B cell (primary cell): Measurements from ENCODE around the gene CRYGD. TPM values are rescaled to one million over a fixed set of nuclear protein-coding genes. Genes with fewer than 3 reads are reported as not detected.

ENCODE experiments used
- ATAC-seq: fragments of 200-7000 bp; cut with Tn5 transposase; one replicate; pipeline ENCODE4 v1.10.0; 2021; ENCODE audit warnings: low read depth, mild to moderate bottlenecking, moderate number of reproducible peaks, moderate library complexity
- CTCF ChIA-PET: fragments of 350-600 bp; sonication (Branson Sonifier 250); formaldehyde crosslinking; loops from one replicate; lab custom pipeline; 2021; ENCODE audit warnings: antibody characterized with exemption, inconsistent platforms; lab: Charles Lee
- POLR2A ChIA-PET: fragments of 350-600 bp; sonication (Branson Sonifier 250); formaldehyde crosslinking; loops from one replicate; lab custom pipeline; 2021; ENCODE audit warnings: antibody characterized with exemption; lab: Charles Lee
- DNase-seq: peaks from one replicate; pipeline ENCODE4 v3.0.0; 2013
- H2AFZ ChIP-seq: 2 replicates; pipeline ENCODE4 v1.6.1; 2012; ENCODE audit warnings: mild to moderate bottlenecking, low read depth, low read length; ENCODE audit not compliant: insufficient read depth, poor library complexity, severe bottlenecking
- H3K27ac ChIP-seq, 2 donors: 1 replicate in 1 of 2; 2 replicates in 1 of 2; pipeline ENCODE4 v1.5.1; 2012 to 2013; ENCODE audit warnings: low read length in 2 of 2, mild to moderate bottlenecking in 2 of 2, moderate library complexity in 1 of 2
- H3K27me3 ChIP-seq, 4 experiments: fragments of 200-600 bp in 1 of 4; sonication (generic) in 1 of 4; replicated peaks in 1 of 4; 1 replicate in 2 of 4; 2 replicates in 2 of 4; pipeline versions ENCODE4 v1.6.1 to v1.7.0; 2013 to 2016; ENCODE audit warnings: low read length in 3 of 4, mild to moderate bottlenecking in 2 of 4, mixed read lengths in 1 of 4, moderate library complexity in 1 of 4; ENCODE audit not compliant: insufficient read depth in 4 of 4, control insufficient read depth in 3 of 4; ENCODE audit errors: control extremely low read depth in 1 of 4
- H3K36me3 ChIP-seq, 2 experiments: replicated peaks in 1 of 2; 1 replicate in 1 of 2; 2 replicates in 1 of 2; pipeline versions ENCODE4 v1.6.1 to v1.7.1; 2013; ENCODE audit warnings: low read length in 1 of 2; ENCODE audit not compliant: insufficient read depth in 2 of 2, control insufficient read depth in 1 of 2; ENCODE audit errors: control extremely low read depth in 1 of 2, extremely low read depth in 1 of 2
- H3K4me1 ChIP-seq, 2 donors: fragments of 200-600 bp in 1 of 2; sonication (generic) in 1 of 2; 1 replicate in 1 of 2; 2 replicates in 1 of 2; pipeline versions ENCODE4 v1.5.1 to v1.6.1; 2013 to 2017; ENCODE audit warnings: low read length in 2 of 2; ENCODE audit not compliant: control insufficient read depth in 2 of 2, insufficient read depth in 2 of 2
- H3K4me2 ChIP-seq: replicated peaks from 2 replicates; pipeline ENCODE3; 2012; ENCODE audit warnings: mild to moderate bottlenecking, low read depth, low read length; ENCODE audit not compliant: poor library complexity, severe bottlenecking
- H3K4me3 ChIP-seq, 5 experiments: fragments of 200-600 bp in 1 of 5; sonication (generic) in 1 of 5; 1 replicate in 3 of 5; 2 replicates in 2 of 5; pipeline versions ENCODE4 v1.5.1 to v1.7.0; 2011 to 2016; ENCODE audit warnings: low read length in 4 of 5, mild to moderate bottlenecking in 4 of 5, low read depth in 2 of 5, control low read depth in 1 of 5, moderate library complexity in 1 of 5; ENCODE audit not compliant: insufficient read depth in 1 of 5; ENCODE audit errors: control extremely low read depth in 1 of 5, extremely low read depth in 1 of 5
- H3K79me2 ChIP-seq: fragments of 200-600 bp; sonication (generic); one replicate; pipeline ENCODE4 v1.6.0; 2016; ENCODE audit warnings: low read length; ENCODE audit not compliant: control insufficient read depth, insufficient read depth
- H3K9ac ChIP-seq: fragments of 200-600 bp; sonication (generic); 2 replicates; pipeline ENCODE4 v1.6.1; 2017; ENCODE audit warnings: mild to moderate bottlenecking, low read length, moderate library complexity
- H3K9me3 ChIP-seq, 3 donors: one replicate each; pipeline versions ENCODE4 v1.6.1 to v1.7.1; 2013; ENCODE audit warnings: low read length in 2 of 3; ENCODE audit not compliant: control insufficient read depth in 2 of 3, insufficient read depth in 1 of 3; ENCODE audit errors: control extremely low read depth in 1 of 3
- H4K20me1 ChIP-seq: 2 replicates; pipeline ENCODE4 v1.6.0; 2012; ENCODE audit warnings: mild to moderate bottlenecking, low read length; ENCODE audit not compliant: insufficient read depth, control insufficient read depth, poor library complexity, severe bottlenecking
- H3K27ac Mint-ChIP-seq: one replicate; pipeline ENCODE4 v1.8.0; 2021; ENCODE audit warnings: mixed read lengths
- H3K27me3 Mint-ChIP-seq: one replicate; pipeline ENCODE4 v1.8.0; 2021; ENCODE audit warnings: mixed read lengths
- H3K4me1 Mint-ChIP-seq: one replicate; pipeline ENCODE4 v1.8.0; 2021; ENCODE audit warnings: mixed read lengths
- H3K4me3 Mint-ChIP-seq: one replicate; pipeline ENCODE4 v1.8.0; 2021; ENCODE audit warnings: mixed read lengths
- H3K9me3 Mint-ChIP-seq: one replicate; pipeline ENCODE4 v1.8.0; 2022; ENCODE audit warnings: mixed read lengths; ENCODE audit not compliant: insufficient read depth
- EZH2 ChIP-seq: IDR thresholded peaks from 2 replicates; pipeline ENCODE4 v1.6.1; 2012; ENCODE audit warnings: borderline replicate concordance, low read depth, mild to moderate bottlenecking, moderate library complexity, low read length; ENCODE audit not compliant: insufficient read depth, poor library complexity, severe bottlenecking
- WGBS: methylation state at CpG from one replicate; pipeline ENCODE4 v1.1.5; 2013; ENCODE audit warnings: missing lambda C conversion rate; ENCODE audit not compliant: insufficient coverage; 5-methylcytosine and 5-hydroxymethylcytosine counted together
- intact Hi-C: fragments of 100-400 bp; cut with micrococcal nuclease; formaldehyde crosslinking; loops from one replicate; pipeline ENCODE4 v1.10.0; 2022
- polyA plus RNA-seq: library from polyadenylated mRNA; depleted of rRNA; stranded (reverse); fragments of >200 nt; gene quantifications from 2 replicates; pipeline ENCODE4 v1.2.3, GENCODE V29; 2012
- total RNA-seq, 2 donors: library from RNA; stranded (reverse); fragments of 120-200 nt in 1 of 2; gene quantifications; 1 replicate in 1 of 2; 2 replicates in 1 of 2; pipeline versions ENCODE4 v1.2.3 to v1.2.4, GENCODE V29; 2013 to 2022
- TF ChIP-seq, protein P1 (sequence below): fragments of 200-600 bp; IDR thresholded peaks from one replicate; pipeline ENCODE4 v1.8.0; 2022; ENCODE audit warnings: antibody characterized with exemption, mild to moderate bottlenecking

CRYGD gene
- total and polyA plus RNA-seq, 2 donors (not counting 1 experiment from before 2014, with no cell fraction given), result not detected

- Histone ChIP-seq H3K4me3 (no peak overlapping the region), H4K20me1 (no peaks in the 10 kb centered on the region), H3K4me1 (no peaks in the 10 kb centered on the region), H3K9ac (no peak overlapping the region), H2AFZ (no peak overlapping the region), H3K9me3 (no peaks in the 10 kb centered on the region), H3K4me2 (no peak overlapping the region), H3K79me2 (no peaks in the 10 kb centered on the region), H3K36me3 (no peaks in the 10 kb centered on the region), H3K27me3 (peaks cover 0 to 5% (median 2%) of the 10 kb centered on the region in 4 experiments), H3K27ac (no peak overlapping the region)
- Mint-ChIP-seq H3K4me1 (no peaks in the 10 kb centered on the region), H3K27ac (no peak overlapping the region), H3K27me3 (peaks cover 32% of the 10 kb centered on the region), H3K4me3 (no peak overlapping the region), H3K9me3 (no peaks in the 10 kb centered on the region)
- TF ChIP-seq, protein P1, sequence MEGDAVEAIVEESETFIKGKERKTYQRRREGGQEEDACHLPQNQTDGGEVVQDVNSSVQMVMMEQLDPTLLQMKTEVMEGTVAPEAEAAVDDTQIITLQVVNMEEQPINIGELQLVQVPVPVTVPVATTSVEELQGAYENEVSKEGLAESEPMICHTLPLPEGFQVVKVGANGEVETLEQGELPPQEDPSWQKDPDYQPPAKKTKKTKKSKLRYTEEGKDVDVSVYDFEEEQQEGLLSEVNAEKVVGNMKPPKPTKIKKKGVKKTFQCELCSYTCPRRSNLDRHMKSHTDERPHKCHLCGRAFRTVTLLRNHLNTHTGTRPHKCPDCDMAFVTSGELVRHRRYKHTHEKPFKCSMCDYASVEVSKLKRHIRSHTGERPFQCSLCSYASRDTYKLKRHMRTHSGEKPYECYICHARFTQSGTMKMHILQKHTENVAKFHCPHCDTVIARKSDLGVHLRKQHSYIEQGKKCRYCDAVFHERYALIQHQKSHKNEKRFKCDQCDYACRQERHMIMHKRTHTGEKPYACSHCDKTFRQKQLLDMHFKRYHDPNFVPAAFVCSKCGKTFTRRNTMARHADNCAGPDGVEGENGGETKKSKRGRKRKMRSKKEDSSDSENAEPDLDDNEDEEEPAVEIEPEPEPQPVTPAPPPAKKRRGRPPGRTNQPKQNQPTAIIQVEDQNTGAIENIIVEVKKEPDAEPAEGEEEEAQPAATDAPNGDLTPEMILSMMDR, result no peak
- no peak for TF ChIP-seq EZH2
- CTCF ChIA-PET, result no interaction called here
- intact Hi-C loops, result no loop called here
- DNase-seq, result no peak
- POLR2A ChIA-PET, result no interaction called here
- no peak for ATAC-seq
- 60% methylated on average over 1 of the region's 3 CpGs for WGBS
Observed at GRCh38 chr2:208103616-208104015, 20.7 kb downstream of the CRYGD start.

DNA sequence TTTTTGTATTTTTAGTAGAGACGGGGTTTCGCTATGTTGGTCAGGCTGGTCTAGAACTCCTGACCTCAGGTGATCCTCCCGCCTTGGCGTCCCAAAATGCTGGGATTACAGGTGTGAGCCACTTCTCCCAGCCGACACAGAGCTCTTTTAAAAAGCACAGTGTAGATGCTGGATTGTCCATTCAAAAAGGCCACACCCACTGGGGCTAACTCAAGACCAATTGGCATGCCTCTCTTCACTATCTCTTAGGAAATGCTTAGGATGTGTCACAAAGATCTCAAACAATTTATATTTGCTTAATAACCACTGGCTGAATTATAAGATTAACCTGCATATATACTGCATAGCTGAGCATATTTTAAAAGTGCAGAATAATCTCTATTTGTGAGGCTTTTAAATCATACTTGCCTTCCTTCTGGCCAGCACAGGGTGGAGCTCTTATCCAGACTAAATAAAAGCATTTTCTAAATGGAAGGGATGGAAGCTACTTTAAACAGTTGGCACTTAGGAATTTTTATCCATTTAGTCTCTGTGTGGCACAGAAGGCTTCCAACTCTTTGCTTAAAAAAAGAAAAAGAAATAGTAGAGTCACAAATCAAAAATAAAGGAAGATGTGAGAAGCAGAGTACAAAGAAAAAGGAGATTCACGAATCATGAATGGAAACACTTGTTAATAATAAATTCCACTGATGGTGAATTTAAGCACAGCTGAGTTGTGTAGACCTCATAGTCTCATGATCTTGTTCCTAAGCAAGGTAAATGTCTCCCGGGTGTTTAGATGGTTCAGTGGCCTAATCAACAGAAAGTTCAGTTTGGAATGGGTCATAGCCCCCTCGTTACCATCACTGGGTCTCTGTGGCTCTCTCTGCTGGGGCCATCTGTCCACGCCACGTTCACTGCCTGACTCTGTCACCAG lies 22.4 kb downstream of the CRYGD start:
- ATAC-seq (no peak), DNase-seq (no peak)
- Mint-ChIP-seq H3K4me1 (no peaks in the 10 kb centered on the region), H3K27me3 (peaks cover 32% of the 10 kb centered on the region), H3K9me3 (no peaks in the 10 kb centered on the region), H3K4me3 (no peak overlapping the region), H3K27ac (no peak overlapping the region)
- POLR2A ChIA-PET, result no interaction called here
- H3K4me3 ChIP-seq, result no peak overlapping the region
- 41% methylated on average over 7 of the region's 10 CpGs for WGBS
- H3K9me3 ChIP-seq, result no peaks in the 10 kb centered on the region
- H3K4me1 ChIP-seq, result no peaks in the 10 kb centered on the region
- no peak for TF ChIP-seq EZH2
- TF ChIP-seq, protein P1, result no peak
- H3K79me2 ChIP-seq, result no peaks in the 10 kb centered on the region
- H2AFZ ChIP-seq, result no peak overlapping the region
- no peaks in the 10 kb centered on the region for H3K36me3 ChIP-seq
- intact Hi-C loops, result no loop called here
- H4K20me1 ChIP-seq, result no peaks in the 10 kb centered on the region
- CTCF ChIA-PET, result interaction anchor here (0.7 kb wide), 1 partner anchor 18 kb away, joined by 3 read pairs; no protein-coding TSS in a partner anchor
- H3K9ac ChIP-seq, result no peak overlapping the region
- peaks cover 0 to 5% (median 2%) of the 10 kb centered on the region in 4 experiments for H3K27me3 ChIP-seq
- no peak overlapping the region for H3K4me2 ChIP-seq
- no peak overlapping the region for H3K27ac ChIP-seq
